ENCODE data around the gene ELF2. TPM values are rescaled to one million over a fixed set of nuclear protein-coding genes. Genes with fewer than 3 reads are reported as not detected.

ELF2 gene
- total and polyA plus RNA-seq, 2 donors (not counting 1 experiment from before 2014, with no cell fraction given) = 31.2 to 42.6 TPM

DNA sequence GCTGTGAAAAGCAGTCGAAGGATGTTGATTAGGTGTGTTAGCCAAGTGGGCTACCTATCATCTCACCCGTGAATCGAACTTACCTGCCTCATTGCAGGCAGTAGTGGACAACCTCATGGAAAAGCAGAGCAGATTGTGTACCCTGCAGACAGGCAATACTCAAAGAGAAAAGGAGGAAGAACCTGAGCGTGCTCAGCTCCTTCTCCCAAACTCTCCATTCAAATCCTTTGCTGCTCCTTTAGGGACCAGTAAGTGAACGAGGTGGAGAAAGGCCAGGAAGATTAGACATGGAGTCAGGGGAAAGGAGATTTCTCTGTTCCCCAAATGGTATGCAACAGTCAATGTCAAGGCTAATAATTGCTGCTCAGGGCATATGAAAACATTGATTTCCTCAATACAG is 45.2 kb upstream of the ELF2 start:
- Histone ChIP-seq H3K4me3 (replicated peaks in 1 of 4; ENCODE audit: control extremely low read depth in 1 of 4, insufficient read depth in 1 of 4, low read depth in 3 of 4, low read length in 4 of 4) (no peak overlapping the region), H4K20me1 (ENCODE audit: control insufficient read depth, extremely low read depth, insufficient read depth, low read length) (no peaks in the 10 kb centered on the region), H3K9me3 (ENCODE audit: control insufficient read depth, insufficient read depth, low read depth, low read length) (no peaks in the 10 kb centered on the region), H3K27me3 (ENCODE audit: control insufficient read depth, insufficient read depth, low read length) (no peaks in the 10 kb centered on the region), H3K79me2 (ENCODE audit: control insufficient read depth, insufficient read depth, low read length) (no peaks in the 10 kb centered on the region), H3K4me2 (ENCODE audit: extremely low read depth, insufficient read depth, low read length) (no peak overlapping the region), H3K27ac (ENCODE audit: insufficient read depth, low read length) (no peak overlapping the region), H2AFZ (ENCODE audit: low read length) (no peak overlapping the region), H3K36me3 (ENCODE audit: control insufficient read depth, insufficient read depth, low read length) (no peaks in the 10 kb centered on the region), H3K4me1 (ENCODE audit: control insufficient read depth, extremely low read depth, insufficient read depth, low read length) (no peaks in the 10 kb centered on the region), H3K9ac (ENCODE audit: insufficient read depth, low read length) (no peak overlapping the region)
- TF ChIP-seq EZH2 (IDR thresholded peaks at IDR 0.05; ENCODE audit: low read length, missing control alignments) (no peak), CTCF (conservative IDR thresholded peaks at IDR 0.05 in 1 of 2, IDR thresholded peaks at IDR 0.05 in 1 of 2; ENCODE audit: low read depth in 1 of 2, low read length in 2 of 2) (no peak)
- DNase-seq (ENCODE audit: low read depth in 2 of 2) = no peak

DNA sequence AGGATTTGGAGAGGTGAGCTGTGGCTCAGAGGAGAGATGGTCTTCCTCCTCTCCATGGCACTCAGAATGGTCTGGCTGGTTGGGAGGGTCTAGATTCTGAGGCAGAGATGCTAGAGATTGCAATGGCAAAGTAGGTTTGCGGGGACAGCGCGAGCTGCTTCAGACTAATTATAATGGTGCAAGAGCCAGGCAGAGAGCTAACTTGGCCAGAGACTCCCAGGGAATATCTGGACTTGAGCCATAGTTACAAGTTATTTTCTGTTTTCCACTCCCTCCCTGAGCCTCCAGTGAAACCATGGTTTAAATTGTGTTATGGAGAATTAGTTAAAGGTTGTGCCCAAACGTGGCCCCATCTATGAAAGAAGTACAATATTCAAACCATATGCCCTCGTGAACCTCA is 44.7 kb upstream of the ELF2 start:
- no peaks in the 10 kb centered on the region for H3K79me2 ChIP-seq (ENCODE audit: control insufficient read depth, insufficient read depth, low read length)
- no peak overlapping the region for H3K4me3 ChIP-seq (replicated peaks in 1 of 4; ENCODE audit: control extremely low read depth in 1 of 4, insufficient read depth in 1 of 4, low read depth in 3 of 4, low read length in 4 of 4)
- no peaks in the 10 kb centered on the region for H3K36me3 ChIP-seq (ENCODE audit: control insufficient read depth, insufficient read depth, low read length)
- no peak for TF ChIP-seq CTCF (conservative IDR thresholded peaks at IDR 0.05 in 1 of 2, IDR thresholded peaks at IDR 0.05 in 1 of 2; ENCODE audit: low read depth in 1 of 2, low read length in 2 of 2)
- TF ChIP-seq EZH2 (IDR thresholded peaks at IDR 0.05; ENCODE audit: low read length, missing control alignments) = no peak
- H4K20me1 ChIP-seq (ENCODE audit: control insufficient read depth, extremely low read depth, insufficient read depth, low read length) = no peaks in the 10 kb centered on the region
- no peak overlapping the region for H3K4me2 ChIP-seq (ENCODE audit: extremely low read depth, insufficient read depth, low read length)
- no peak overlapping the region for H2AFZ ChIP-seq (ENCODE audit: low read length)
- no peaks in the 10 kb centered on the region for H3K9me3 ChIP-seq (ENCODE audit: control insufficient read depth, insufficient read depth, low read depth, low read length)
- DNase-seq (ENCODE audit: low read depth in 2 of 2) = no peak
- no peaks in the 10 kb centered on the region for H3K4me1 ChIP-seq (ENCODE audit: control insufficient read depth, extremely low read depth, insufficient read depth, low read length)
- no peak overlapping the region for H3K27ac ChIP-seq (ENCODE audit: insufficient read depth, low read length)
- H3K9ac ChIP-seq (ENCODE audit: insufficient read depth, low read length) = no peak overlapping the region
- H3K27me3 ChIP-seq (ENCODE audit: control insufficient read depth, insufficient read depth, low read length) = no peaks in the 10 kb centered on the region

- Histone ChIP-seq H3K4me3 (replicated peaks in 1 of 4; ENCODE audit: control extremely low read depth in 1 of 4, insufficient read depth in 1 of 4, low read depth in 3 of 4, low read length in 4 of 4) (no peak overlapping the region), H3K9ac (ENCODE audit: insufficient read depth, low read length) (no peak overlapping the region), H3K27me3 (ENCODE audit: control insufficient read depth, insufficient read depth, low read length) (no peaks in the 10 kb centered on the region), H3K4me1 (ENCODE audit: control insufficient read depth, extremely low read depth, insufficient read depth, low read length) (no peaks in the 10 kb centered on the region), H3K79me2 (ENCODE audit: control insufficient read depth, insufficient read depth, low read length) (no peaks in the 10 kb centered on the region), H3K36me3 (ENCODE audit: control insufficient read depth, insufficient read depth, low read length) (no peaks in the 10 kb centered on the region), H3K9me3 (ENCODE audit: control insufficient read depth, insufficient read depth, low read depth, low read length) (no peaks in the 10 kb centered on the region), H3K27ac (ENCODE audit: insufficient read depth, low read length) (no peak overlapping the region), H2AFZ (ENCODE audit: low read length) (no peak overlapping the region), H4K20me1 (ENCODE audit: control insufficient read depth, extremely low read depth, insufficient read depth, low read length) (no peaks in the 10 kb centered on the region), H3K4me2 (ENCODE audit: extremely low read depth, insufficient read depth, low read length) (no peak overlapping the region)
- no peak for DNase-seq (ENCODE audit: low read depth in 2 of 2)
- TF ChIP-seq EZH2 (IDR thresholded peaks at IDR 0.05; ENCODE audit: low read length, missing control alignments) = no peak
- TF ChIP-seq CTCF (conservative IDR thresholded peaks at IDR 0.05 in 1 of 2, IDR thresholded peaks at IDR 0.05 in 1 of 2; ENCODE audit: low read depth in 1 of 2, low read length in 2 of 2) = no peak
Measured at GRCh38 chr4:139219450-139220055, 42.5 kb upstream of the ELF2 start.

Measured in fibroblast of lung (primary cell).